Endodermal cell (in vitro differentiated cells): ENCODE measurements around the gene PPM1G. TPM values are rescaled to one million over a fixed set of nuclear protein-coding genes. Genes with fewer than 3 reads are reported as not detected.

Experiments used
- DNase-seq: peaks from one replicate; pipeline ENCODE4 v3.0.0-alpha.2; 2017
- H3K27ac ChIP-seq: 2 replicates; pipeline ENCODE4 v1.5.1; 2013; ENCODE audit warnings: mild to moderate bottlenecking, low read depth, low read length, moderate library complexity
- H3K27me3 ChIP-seq: 2 replicates; pipeline ENCODE4 v1.6.1; 2013; ENCODE audit warnings: mild to moderate bottlenecking, low read length, moderate library complexity; ENCODE audit not compliant: insufficient read depth, control insufficient read depth, poor library complexity, severe bottlenecking
- H3K36me3 ChIP-seq: 2 replicates; pipeline ENCODE4 v1.7.0; 2013; ENCODE audit warnings: mild to moderate bottlenecking, low read length, moderate library complexity; ENCODE audit not compliant: control insufficient read depth, insufficient read depth
- H3K4me1 ChIP-seq: one replicate; pipeline ENCODE4 v1.7.0; 2013; ENCODE audit warnings: low read length; ENCODE audit not compliant: control insufficient read depth, insufficient read depth
- H3K4me3 ChIP-seq: 2 replicates; pipeline ENCODE4 v1.5.1; 2013; ENCODE audit warnings: mild to moderate bottlenecking, low read length, moderate library complexity
- H3K9ac ChIP-seq: 2 replicates; pipeline ENCODE4 v1.6.1; 2013; ENCODE audit warnings: mild to moderate bottlenecking, low read length, moderate library complexity; ENCODE audit not compliant: poor library complexity, severe bottlenecking; ENCODE audit errors: extremely low read depth
- H3K9me3 ChIP-seq: 2 replicates; pipeline ENCODE4 v1.6.1; 2013; ENCODE audit warnings: mild to moderate bottlenecking, low read length, moderate library complexity; ENCODE audit not compliant: control insufficient read depth
- H3K27ac Mint-ChIP-seq: 2 replicates; pipeline ENCODE4 v1.8.0; 2020; ENCODE audit warnings: mixed read lengths
- H3K27me3 Mint-ChIP-seq: 2 replicates; pipeline ENCODE4 v1.8.0; 2021; ENCODE audit warnings: mild to moderate bottlenecking, mixed read lengths; ENCODE audit not compliant: insufficient read depth
- H3K36me3 Mint-ChIP-seq: 2 replicates; pipeline ENCODE4 v1.8.0; 2020; ENCODE audit warnings: low read depth, mixed read lengths
- H3K4me1 Mint-ChIP-seq: 2 replicates; pipeline ENCODE4 v1.8.0; 2020; ENCODE audit warnings: mixed read lengths
- H3K4me3 Mint-ChIP-seq: 2 replicates; pipeline ENCODE4 v1.8.0; 2020; ENCODE audit warnings: mild to moderate bottlenecking, moderate library complexity, mixed read lengths
- H3K9me3 Mint-ChIP-seq: 2 replicates; pipeline ENCODE4 v1.8.0; 2020; ENCODE audit warnings: mild to moderate bottlenecking, mixed read lengths
- WGBS, 2 experiments: methylation state at CpG; one replicate each; pipeline versions ENCODE4 v1.1.5 to v1.1.7; 2013; ENCODE audit warnings: missing lambda C conversion rate in 2 of 2, mixed read lengths in 1 of 2; ENCODE audit not compliant: insufficient coverage in 1 of 2, insufficient read length in 1 of 2; 5-methylcytosine and 5-hydroxymethylcytosine counted together
- total RNA-seq, 2 donors: library from RNA; stranded (reverse); fragmentation: NEBNext Ultra II Directional in 1 of 2; extraction: Animal tissue kit (Norgen Biotek cat#: 25700) in 1 of 2; gene quantifications; 2 replicates in 1 of 2; 3 replicates in 1 of 2; pipeline ENCODE4 v1.2.1, GENCODE V29; 2021
- TF ChIP-seq, protein P1 (sequence below): fragments of 200-600 bp; sonication (generic); conservative IDR thresholded peaks from 2 replicates; pipeline ENCODE4 v1.5.0; 2021; ENCODE audit warnings: antibody characterized with exemption, mild to moderate bottlenecking

The PPM1G gene
- total RNA-seq, 2 donors from 2014 or later, result 124 to 125 TPM

DNA sequence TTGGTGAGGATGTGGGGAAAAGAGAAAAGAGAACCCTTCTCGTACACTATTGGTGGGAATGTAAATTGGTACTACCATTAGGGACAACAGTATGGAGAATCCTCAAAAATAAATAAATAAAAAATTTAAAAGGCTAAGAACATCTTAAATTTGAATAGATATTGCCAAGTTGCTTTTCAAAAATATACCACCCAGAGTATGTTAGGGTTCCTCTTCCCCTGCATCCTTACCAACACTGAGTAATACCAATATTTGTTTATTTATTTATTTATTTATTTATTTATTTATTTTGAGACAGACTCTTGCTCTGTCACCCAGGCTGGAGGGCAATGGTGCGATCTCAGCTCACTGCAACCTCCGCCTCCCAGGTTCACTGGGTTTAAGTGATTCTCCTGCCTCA, 13.6 kb upstream of the PPM1G start:
- Mint-ChIP-seq H3K36me3 (no peaks in the 10 kb centered on the region), H3K4me1 (peaks cover 5% of the 10 kb centered on the region), H3K9me3 (no peaks in the 10 kb centered on the region), H3K4me3 (no peak overlapping the region), H3K27me3 (peaks cover 2% of the 10 kb centered on the region), H3K27ac (no peak overlapping the region)
- TF ChIP-seq, protein P1, sequence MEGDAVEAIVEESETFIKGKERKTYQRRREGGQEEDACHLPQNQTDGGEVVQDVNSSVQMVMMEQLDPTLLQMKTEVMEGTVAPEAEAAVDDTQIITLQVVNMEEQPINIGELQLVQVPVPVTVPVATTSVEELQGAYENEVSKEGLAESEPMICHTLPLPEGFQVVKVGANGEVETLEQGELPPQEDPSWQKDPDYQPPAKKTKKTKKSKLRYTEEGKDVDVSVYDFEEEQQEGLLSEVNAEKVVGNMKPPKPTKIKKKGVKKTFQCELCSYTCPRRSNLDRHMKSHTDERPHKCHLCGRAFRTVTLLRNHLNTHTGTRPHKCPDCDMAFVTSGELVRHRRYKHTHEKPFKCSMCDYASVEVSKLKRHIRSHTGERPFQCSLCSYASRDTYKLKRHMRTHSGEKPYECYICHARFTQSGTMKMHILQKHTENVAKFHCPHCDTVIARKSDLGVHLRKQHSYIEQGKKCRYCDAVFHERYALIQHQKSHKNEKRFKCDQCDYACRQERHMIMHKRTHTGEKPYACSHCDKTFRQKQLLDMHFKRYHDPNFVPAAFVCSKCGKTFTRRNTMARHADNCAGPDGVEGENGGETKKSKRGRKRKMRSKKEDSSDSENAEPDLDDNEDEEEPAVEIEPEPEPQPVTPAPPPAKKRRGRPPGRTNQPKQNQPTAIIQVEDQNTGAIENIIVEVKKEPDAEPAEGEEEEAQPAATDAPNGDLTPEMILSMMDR, result no peak
- DNase-seq, result no peak
- Histone ChIP-seq H3K27ac (no peak overlapping the region), H3K4me1 (no peaks in the 10 kb centered on the region), H3K4me3 (no peak overlapping the region), H3K9ac (no peak overlapping the region), H3K9me3 (no peaks in the 10 kb centered on the region), H3K27me3 (no peaks in the 10 kb centered on the region), H3K36me3 (no peaks in the 10 kb centered on the region)
- WGBS, 2 experiments, result 94% methylated on average over 3 of the region's 3 CpGs; no CpG with 5 or more reads in 1 of the 2 experiments

DNA sequence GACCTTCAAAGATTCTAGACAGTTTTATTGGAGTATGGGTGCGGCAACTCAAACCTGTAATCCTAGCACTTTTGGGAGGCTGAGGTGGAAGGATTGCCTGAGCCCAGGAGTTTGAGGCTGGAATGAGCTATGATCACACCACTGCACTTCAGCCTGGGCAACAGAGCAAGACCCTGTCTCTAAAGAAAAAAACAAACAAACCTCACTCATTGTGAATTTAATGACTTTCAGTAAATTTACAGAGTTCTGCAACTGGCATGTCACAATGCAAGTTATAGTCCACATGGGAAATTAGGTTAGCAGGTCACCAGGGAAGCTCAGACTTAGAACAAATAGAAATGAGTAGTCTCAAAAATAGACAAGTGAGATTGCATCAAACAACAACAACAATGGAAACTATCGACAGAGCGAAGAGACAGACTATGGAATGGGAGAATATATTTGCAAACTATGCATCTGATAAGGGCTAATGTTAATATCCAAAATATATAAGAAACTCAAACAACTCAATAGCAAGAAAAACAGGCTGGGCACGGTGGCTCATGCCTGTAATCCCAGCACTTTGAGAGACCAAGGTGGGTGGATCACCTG, 12.4 kb upstream of the PPM1G start:
- Histone ChIP-seq H3K36me3 (no peaks in the 10 kb centered on the region), H3K27me3 (no peaks in the 10 kb centered on the region)
- 94% methylated on average over 4 of the region's 4 CpGs; no CpG with 5 or more reads in 1 of the 2 experiments for WGBS, 2 experiments

DNA sequence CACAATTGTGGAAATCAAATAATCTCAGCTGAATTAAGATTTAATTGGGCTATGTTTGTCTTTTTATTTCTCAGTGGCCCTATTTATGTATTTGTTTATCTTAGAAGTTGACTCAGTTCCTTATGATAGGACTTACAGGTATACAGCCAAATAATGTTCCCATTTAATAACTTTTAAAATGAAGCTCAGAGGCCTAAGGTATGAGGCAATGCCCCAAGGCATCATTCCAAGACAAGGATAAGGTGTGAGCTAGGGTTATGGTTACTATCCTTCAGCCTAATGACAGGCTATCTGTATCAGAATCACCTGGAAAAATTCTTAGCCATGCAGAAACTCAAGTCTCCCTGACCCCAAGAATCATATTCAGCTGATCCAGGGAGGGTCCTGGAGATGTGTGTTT, 11.6 kb upstream of the PPM1G start:
- H3K9me3 ChIP-seq, result no peaks in the 10 kb centered on the region
- no peak overlapping the region for H3K4me3 ChIP-seq
- H3K27me3 ChIP-seq, result no peaks in the 10 kb centered on the region
- Mint-ChIP-seq H3K36me3 (no peaks in the 10 kb centered on the region), H3K4me1 (no peaks in the 10 kb centered on the region), H3K9me3 (no peaks in the 10 kb centered on the region), H3K4me3 (no peak overlapping the region), H3K27ac (no peak overlapping the region), H3K27me3 (peaks cover 2% of the 10 kb centered on the region)
- H3K9ac ChIP-seq, result no peak overlapping the region
- H3K36me3 ChIP-seq, result no peaks in the 10 kb centered on the region
- no peak for DNase-seq
- TF ChIP-seq, protein P1, result no peak
- no peak overlapping the region for H3K27ac ChIP-seq
- no peaks in the 10 kb centered on the region for H3K4me1 ChIP-seq

More for the DNA sequence above, 12.4 kb upstream of the PPM1G start:
- no peaks in the 10 kb centered on the region for H3K9me3 Mint-ChIP-seq
- no peak overlapping the region for H3K4me3 ChIP-seq
- H3K9ac ChIP-seq, result no peak overlapping the region
- no peak overlapping the region for H3K27ac Mint-ChIP-seq
- DNase-seq, result no peak
- no peaks in the 10 kb centered on the region for H3K4me1 Mint-ChIP-seq
- H3K36me3 Mint-ChIP-seq, result no peaks in the 10 kb centered on the region
- H3K27me3 Mint-ChIP-seq, result peaks cover 2% of the 10 kb centered on the region
- no peaks in the 10 kb centered on the region for H3K9me3 ChIP-seq
- H3K4me3 Mint-ChIP-seq, result no peak overlapping the region
- no peaks in the 10 kb centered on the region for H3K4me1 ChIP-seq
- no peak overlapping the region for H3K27ac ChIP-seq
- TF ChIP-seq, protein P1, result no peak
